HCT116 (cell line): Measurements from ENCODE around the gene MDFIC.

Experiments used
- ATF3 ChIP-seq: IDR thresholded peaks from 2 replicates; pipeline ENCODE4 v1.6.1; 2012
- CTCF ChIP-seq, 3 experiments: fragments of 200-600 bp in 1 of 3; sonication (generic) in 1 of 3; IDR thresholded peaks in 2 of 3; conservative IDR thresholded peaks in 1 of 3; 2 replicates each; pipeline ENCODE4 v1.5.1; 2012 to 2017; ENCODE audit warnings: low read depth in 2 of 3, low read length in 2 of 3, antibody characterized with exemption in 1 of 3, borderline replicate concordance in 1 of 3, control low read depth in 1 of 3, mild to moderate bottlenecking in 1 of 3, mixed read lengths in 1 of 3, mixed run types in 1 of 3, moderate library complexity in 1 of 3; ENCODE audit not compliant: insufficient read depth in 1 of 3
- EZH2 ChIP-seq: fragments of 200-600 bp; sonication (generic); IDR thresholded peaks from 2 replicates; pipeline ENCODE4 v1.6.1; 2017; ENCODE audit warnings: antibody characterized with exemption, mixed run types
- EZH2phosphoT487 ChIP-seq: fragments of 200-600 bp; IDR thresholded peaks from 2 replicates; pipeline ENCODE4 v1.6.1; 2018; ENCODE audit warnings: antibody characterized with exemption, borderline replicate concordance
- MAX ChIP-seq: IDR thresholded peaks from 2 replicates; pipeline ENCODE4 v1.6.1; 2012
- POLR2A ChIP-seq: IDR thresholded peaks from 2 replicates; pipeline ENCODE4 v1.7.0; 2011; ENCODE audit warnings: borderline replicate concordance; ENCODE audit not compliant: insufficient read depth, insufficient read length; ENCODE audit errors: extremely low read depth

GRCh38 chr7:115040057-115040456, 118.2 kb downstream of the MDFIC start:
- TF ChIP-seq ATF3 (no peak), EZH2 (no peak), POLR2A (no peak), CTCF (IDR thresholded peaks at IDR 0.05 in 2 of 3, conservative IDR thresholded peaks at IDR 0.05 in 1 of 3; ENCODE audit: borderline replicate concordance in 1 of 3, insufficient read depth in 1 of 3, low read depth in 2 of 3, low read length in 2 of 3) (no peak), EZH2phosphoT487 (no peak), MAX (no peak)
